IPS-20b (cell line): ENCODE measurements around the gene ZNF224.

Experiments
- H3K27ac ChIP-seq: one replicate; pipeline ENCODE4 v1.5.1; 2013; ENCODE audit warnings: low read length
- H3K27me3 ChIP-seq: 2 replicates; pipeline ENCODE4 v1.6.1; 2013; ENCODE audit warnings: mild to moderate bottlenecking, low read length, inconsistent platforms; ENCODE audit not compliant: insufficient read depth
- H3K36me3 ChIP-seq: 2 replicates; pipeline ENCODE4 v1.6.1; 2013; ENCODE audit warnings: low read depth, mild to moderate bottlenecking, inconsistent platforms, low read length, moderate library complexity; ENCODE audit not compliant: insufficient read depth
- H3K4me1 ChIP-seq: 2 replicates; pipeline ENCODE4 v1.6.1; 2013; ENCODE audit warnings: mild to moderate bottlenecking, control low read depth, inconsistent platforms, low read length, moderate library complexity; ENCODE audit not compliant: insufficient read depth
- H3K4me3 ChIP-seq: 2 replicates; pipeline ENCODE4 v1.5.1; 2013; ENCODE audit warnings: mild to moderate bottlenecking, low read length, inconsistent platforms
- H3K9ac ChIP-seq: 2 replicates; pipeline ENCODE4 v1.6.1; 2013; ENCODE audit warnings: low read depth, mild to moderate bottlenecking, inconsistent platforms, low read length, moderate library complexity
- H3K9me3 ChIP-seq: 2 replicates; pipeline ENCODE4 v1.6.1; 2013; ENCODE audit warnings: mild to moderate bottlenecking, low read depth, low read length, inconsistent platforms; ENCODE audit not compliant: insufficient read depth

The ZNF224 gene

GRCh38 chr19:44142059-44142433, 47.9 kb downstream of the ZNF224 start:
- Histone ChIP-seq H3K36me3 (peaks cover 7% of the 10 kb centered on the region; the same call in 1 of the 2 replicates), H3K4me3 (peak overlapping the region; percentile 75), H3K9me3 (no peaks in the 10 kb centered on the region), H3K4me1 (0 out of 2 replicates have a peak, but pooled peaks cover 4% of the 10 kb centered on the region), H3K9ac (peak overlapping the region; percentile 50; the same call in 1 of the 2 replicates), H3K27ac (no peak overlapping the region), H3K27me3 (no peaks in the 10 kb centered on the region)

GRCh38 chr19:44149776-44150175, 55.6 kb downstream of the ZNF224 start:
- Histone ChIP-seq H3K27ac (no peak overlapping the region), H3K27me3 (no peaks in the 10 kb centered on the region), H3K36me3 (peaks cover 52% of the 10 kb centered on the region), H3K4me1 (no peaks in the 10 kb centered on the region), H3K9me3 (peaks cover 13% of the 10 kb centered on the region; the same call in 1 of the 2 replicates), H3K4me3 (no peak overlapping the region), H3K9ac (no peak overlapping the region)

- H3K4me1 ChIP-seq: no peaks in the 10 kb centered on the region
- H3K4me3 ChIP-seq: no peak overlapping the region
- H3K27ac ChIP-seq: no peak overlapping the region
- peaks cover 62% of the 10 kb centered on the region for H3K36me3 ChIP-seq
- H3K27me3 ChIP-seq: no peaks in the 10 kb centered on the region
- H3K9ac ChIP-seq: no peak overlapping the region
- H3K9me3 ChIP-seq: peaks cover 29% of the 10 kb centered on the region
Measured at GRCh38 chr19:44151491-44151890, 57.3 kb downstream of the ZNF224 start.

GRCh38 chr19:44156475-44156874, 62.3 kb downstream of the ZNF224 start:
- H3K4me1 ChIP-seq: no peaks in the 10 kb centered on the region
- no peak overlapping the region for H3K9ac ChIP-seq
- H3K27me3 ChIP-seq: no peaks in the 10 kb centered on the region
- no peak overlapping the region for H3K4me3 ChIP-seq
- H3K9me3 ChIP-seq: peaks cover 66% of the 10 kb centered on the region
- H3K27ac ChIP-seq: no peak overlapping the region
- H3K36me3 ChIP-seq: peaks cover 47% of the 10 kb centered on the region
